SIG-M5 treated with dmso at 0.1 percent for 504 hours (cell line): ENCODE results near the gene B4GALT5.

Experiments used
- DNase-seq: peaks from one replicate; lab custom pipeline; 2025; ENCODE audit not compliant: unreplicated experiment; lab: John Stamatoyannopoulos, UW

Gene B4GALT5

DNA sequence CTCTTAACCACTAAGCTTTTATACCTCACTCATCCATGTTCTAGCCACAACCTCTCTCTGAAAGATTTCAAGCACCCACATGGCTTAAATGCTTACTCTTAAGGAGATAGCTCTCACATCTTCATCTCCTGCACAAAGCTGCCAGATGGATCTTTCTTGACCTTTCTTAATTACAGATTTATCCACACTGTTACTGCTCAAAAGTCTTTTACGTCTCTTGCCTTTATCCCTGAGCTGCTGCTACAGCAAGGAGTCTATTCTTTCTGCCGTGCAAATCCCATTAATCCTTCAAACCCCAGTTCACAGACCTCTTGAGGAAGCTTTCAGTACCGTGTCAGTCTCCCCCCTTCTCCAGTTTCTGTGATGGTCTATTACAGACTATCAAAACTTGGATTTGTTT, 54.6 kb downstream of the B4GALT5 start:
- DNase-seq, result no peak

DNA sequence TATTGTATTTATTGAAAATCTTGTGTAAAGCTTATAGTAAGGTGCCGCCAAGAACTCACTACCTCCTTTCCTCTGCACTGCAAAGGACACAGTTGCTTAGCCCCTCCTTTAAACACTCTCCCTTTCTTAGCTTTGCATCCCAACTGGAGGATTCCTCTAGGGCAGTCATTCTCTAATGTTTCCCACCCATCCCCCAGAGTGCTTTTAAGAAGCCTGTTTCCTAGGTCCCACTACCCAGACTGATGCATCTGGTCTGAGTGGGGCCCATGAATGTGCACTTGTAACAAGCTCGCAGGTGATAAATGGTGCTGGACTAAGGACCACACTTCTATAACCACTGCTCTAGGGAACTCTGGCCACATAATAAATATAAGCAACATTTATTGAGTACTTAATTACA, 55.2 kb downstream of the B4GALT5 start:
- DNase-seq, result no peak

DNA sequence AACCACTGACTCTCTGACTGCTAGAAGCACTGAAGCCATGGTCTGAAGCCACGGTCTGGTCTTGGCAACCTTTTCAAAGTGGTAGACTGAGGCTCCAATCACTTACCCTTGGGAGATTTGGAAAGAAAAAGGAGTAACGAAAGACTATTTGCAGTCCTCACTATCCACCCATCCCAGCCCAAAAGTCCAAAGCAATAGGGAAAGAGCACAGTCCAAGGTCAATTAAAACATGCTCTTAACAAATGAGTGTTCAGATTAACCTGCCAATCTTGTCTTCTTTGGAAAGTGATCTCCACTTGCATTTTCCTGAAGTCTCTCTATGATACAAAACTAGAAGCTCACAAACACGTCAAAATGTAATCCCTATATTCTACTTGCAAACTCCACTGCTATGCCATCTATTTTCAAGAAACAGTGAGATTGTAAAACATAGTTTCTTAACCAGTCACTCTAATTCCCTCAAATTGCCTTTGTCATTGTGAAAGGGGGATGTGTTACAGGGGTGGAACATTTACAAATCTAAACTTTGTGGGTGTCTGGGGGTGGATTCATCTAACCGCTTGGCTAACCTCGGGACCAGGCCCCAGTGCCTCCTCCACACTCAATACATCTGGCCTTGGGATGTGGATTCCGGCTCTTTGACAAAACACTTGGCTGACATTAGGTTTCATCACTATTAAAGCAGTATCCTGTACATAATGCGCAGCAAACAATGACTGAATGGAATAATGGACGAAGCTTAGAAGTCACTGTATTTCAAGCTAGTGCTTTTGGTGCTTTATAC, 56.4 kb downstream of the B4GALT5 start:
- DNase-seq, result no peak

DNA sequence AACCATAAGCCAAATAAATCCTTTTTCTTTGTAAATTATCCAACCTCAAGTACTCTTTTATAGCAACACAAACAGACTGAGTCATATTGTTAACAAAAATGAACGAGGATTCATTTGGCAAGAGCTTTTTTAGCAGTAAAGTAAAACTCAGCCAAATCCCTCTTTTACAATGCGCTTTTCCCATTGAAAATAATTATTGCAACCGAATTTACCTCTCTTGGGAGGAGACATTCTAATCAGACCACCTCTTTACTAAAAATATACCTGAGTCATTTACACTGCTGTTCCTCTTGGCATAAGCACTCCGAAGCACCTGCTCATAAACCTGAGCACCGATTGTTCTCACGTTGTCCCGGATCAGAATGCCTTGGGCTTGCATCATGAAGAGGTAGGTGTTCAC, 57.4 kb downstream of the B4GALT5 start:
- no peak for DNase-seq

DNA sequence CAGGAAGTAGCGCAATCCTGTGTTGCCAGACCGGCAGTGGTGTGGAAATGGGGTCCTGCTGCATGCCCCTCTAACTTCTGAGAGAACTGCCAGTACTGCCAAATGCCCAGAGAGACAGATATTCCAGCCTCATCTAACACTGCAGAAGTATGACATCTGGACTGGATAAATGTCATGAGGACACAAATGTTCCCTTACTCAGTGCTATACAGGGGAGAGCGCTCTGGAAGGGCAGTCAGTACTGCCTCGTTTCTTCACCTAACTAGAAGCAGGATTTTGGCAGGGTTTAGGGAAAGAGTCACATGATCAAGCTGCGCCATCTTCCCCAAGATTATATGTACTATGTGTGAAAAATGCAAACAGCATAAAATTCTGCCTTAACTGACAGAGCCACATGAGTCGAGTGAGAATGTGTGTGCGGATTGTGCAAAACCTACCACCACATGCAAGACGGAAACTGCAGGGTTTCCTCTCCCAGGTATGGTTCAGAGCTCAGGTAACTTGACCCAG, 59.7 kb downstream of the B4GALT5 start:
- no peak for DNase-seq

DNA sequence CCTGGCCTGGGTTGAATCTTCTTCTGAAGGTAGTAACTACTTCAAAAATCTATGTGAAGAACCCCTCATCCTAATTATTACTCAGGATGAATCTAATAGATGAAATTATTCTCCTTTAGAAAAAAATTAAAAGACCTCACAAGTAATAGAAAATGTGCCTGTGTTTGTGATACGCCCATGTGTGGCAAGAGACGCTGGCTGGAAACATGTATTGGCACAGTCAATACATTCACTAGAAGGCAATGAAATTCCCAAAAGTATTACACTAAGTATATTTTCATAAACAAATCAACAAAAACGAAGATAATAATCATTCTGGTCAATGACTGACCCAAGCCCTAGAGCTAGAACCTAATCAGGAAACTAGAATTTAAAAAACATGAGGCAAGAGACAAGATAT, 64.0 kb downstream of the B4GALT5 start:
- DNase-seq, result no peak

DNA sequence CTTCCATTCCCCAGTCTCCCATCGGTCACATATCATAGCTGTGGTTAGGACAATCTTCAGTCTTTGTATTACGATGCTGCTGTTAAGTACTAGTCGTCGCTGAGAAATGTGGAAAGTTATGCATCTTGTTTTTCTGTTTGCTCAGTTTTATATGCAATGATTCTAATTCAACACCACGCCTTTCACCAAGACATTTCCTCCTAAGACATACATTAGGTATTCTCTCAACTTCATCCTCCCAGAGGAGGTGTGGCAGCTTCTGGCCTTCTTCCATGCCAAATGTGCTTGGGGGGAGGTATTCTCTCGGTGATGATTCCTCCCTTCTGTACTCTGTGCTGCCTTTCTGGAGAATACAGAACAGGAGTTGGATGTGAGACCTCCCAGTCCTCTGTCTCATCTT, 66.1 kb downstream of the B4GALT5 start:
- no peak for DNase-seq

DNA sequence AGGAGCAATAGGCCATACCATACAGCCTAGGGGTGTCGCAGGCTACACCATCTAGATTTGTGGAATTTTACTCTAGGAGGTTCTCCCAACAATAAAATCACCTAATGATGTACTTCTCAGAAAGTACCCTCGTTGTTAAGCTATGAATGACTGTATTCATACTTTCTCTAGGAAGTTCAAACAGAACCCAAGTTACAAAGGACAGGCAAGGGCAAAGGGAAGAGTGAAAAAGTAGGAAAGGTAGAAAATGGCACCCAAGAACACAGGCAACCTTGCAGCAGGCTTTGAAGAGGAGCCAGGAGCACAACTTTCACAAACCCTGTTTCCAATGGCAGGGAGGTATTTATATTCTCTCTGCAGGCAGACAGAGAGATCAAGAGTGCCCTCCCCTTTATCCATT, 67.2 kb downstream of the B4GALT5 start:
- DNase-seq, result no peak

DNA sequence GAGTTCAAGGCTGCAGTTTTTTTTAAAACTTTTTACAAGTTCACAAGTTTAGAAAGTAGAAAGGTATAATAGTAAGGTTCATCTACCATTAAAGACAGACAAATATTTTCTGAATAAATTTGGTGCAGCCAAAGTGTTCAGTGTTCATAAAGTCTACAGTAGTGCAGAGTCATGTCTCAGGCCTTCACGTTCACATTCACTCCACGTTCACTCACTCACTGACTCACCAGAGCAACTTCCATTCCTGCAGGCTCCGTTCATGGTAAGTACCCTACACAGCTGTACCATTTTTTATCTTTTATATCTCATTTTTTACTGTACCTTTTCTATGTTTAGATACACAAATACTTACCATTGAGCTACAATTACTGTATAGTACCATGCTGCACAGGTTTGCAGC, 67.6 kb downstream of the B4GALT5 start:
- DNase-seq, result no peak

DNA sequence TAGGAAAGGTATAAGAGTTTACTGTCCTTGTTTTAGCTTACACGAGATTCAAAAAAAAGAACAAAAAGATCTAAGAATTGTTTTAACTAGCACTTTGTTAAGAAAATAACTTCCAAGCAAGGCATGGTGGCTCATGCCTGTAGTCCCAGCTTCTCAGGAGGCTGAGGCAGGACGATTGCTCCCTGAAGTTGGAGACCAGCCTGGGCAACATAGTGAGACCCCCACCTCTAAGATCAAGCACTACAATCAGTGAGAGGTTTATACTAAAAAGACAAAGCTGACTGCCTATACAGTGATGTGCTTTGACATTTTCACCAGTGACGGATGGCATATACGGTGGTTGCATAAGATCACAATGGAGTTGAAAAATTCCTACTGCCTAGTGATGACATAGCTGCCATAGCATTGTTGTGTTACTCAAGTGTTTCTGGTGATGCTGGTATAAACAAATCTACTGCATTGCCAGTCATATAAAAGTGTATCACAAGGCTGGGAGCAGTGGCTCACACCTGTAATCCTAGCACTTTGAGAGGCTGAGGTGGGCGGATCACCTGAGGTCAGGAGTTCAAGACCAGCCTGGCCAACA, 68.6 kb downstream of the B4GALT5 start:
- no peak for DNase-seq

DNA sequence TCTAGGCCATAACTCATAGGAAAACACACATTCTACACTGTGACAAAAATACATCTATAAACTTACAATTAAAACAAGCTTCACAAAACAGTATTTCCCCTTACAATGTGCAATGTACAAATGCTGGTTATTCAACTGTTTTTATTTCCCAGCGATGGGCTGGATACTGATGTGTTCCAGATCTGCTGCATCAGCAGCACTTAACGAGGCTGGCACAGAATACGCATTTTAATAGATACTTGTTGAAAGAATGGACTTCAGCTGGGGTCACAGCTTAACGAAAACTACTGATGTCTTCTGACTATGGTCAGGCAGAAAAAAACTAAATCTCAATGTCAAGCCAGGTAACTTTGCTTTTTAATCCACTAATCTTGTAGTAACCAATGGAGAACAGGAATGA, 70.9 kb downstream of the B4GALT5 start:
- no peak for DNase-seq

DNA sequence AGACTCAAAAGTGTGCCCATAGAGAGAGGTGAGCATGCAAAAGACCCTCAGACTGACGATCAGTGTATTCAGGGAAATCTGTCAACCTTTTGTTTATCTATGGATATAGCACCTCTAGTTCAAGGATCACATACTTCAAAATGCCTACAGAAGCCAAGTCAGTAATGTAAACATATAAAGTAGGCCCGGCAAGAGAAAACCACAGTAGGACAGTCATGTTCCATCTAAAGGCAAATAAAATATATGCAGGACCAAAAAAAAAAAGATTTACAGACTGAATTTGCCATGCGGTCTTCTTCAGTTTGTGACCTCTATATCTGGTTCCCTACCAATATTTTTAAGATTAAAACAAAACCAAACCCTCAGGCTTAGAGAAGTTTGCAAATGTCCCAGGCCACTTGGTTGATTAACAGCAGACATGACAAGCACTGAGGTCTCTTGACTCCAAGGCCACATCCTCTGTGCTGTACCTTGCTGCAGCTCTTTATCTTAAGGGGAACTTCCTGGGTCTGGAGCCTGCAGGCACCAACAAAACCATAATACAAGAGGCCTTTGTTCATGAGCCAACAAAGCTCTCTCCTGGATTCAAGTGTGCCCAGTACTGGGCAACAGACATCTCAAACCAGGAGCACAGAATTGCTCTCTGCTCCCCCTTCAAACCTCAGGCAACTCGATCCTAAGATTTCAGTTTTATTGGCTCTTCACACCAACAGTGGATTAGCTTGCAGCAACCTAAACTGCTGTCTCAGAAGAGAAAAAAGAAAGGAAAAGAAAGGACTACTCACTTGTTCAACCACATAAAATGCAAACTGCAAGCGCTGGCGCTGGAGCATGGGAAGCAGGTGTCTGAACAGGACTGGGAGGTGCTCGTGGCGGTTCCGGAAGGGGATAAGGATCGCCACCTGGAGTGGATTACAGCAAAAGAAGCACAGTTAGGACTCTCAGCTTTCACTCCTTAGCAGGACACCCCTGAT, 71.7 kb downstream of the B4GALT5 start:
- DNase-seq, result no peak

DNA sequence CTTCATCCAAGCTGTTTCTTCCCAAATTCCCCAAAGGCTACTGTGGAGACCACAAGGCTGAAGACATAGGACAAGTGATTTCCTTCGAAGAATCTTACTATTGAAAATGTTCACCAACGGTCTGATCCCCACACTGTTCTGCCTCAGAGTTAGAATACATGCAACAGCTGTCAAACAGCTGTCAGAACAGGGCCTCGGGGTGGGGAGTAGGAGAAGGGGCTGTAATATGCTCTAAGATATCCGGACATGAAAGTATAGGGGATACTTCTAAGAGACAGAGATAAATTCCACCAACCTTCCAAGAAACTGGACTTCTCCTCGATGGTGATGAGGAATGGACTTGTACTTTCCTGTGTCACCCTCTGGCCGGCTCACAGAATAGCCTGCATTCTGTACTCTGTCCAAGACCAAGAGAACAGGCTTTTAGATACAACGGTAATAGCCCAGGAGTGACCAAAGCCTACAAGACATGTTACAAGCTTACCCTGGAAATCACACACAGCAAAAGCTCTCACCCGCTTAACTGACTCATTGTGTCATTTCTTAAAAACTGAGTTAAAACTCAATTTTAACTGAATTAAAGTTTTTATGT, 76.5 kb downstream of the B4GALT5 start:
- DNase-seq, result no peak

DNA sequence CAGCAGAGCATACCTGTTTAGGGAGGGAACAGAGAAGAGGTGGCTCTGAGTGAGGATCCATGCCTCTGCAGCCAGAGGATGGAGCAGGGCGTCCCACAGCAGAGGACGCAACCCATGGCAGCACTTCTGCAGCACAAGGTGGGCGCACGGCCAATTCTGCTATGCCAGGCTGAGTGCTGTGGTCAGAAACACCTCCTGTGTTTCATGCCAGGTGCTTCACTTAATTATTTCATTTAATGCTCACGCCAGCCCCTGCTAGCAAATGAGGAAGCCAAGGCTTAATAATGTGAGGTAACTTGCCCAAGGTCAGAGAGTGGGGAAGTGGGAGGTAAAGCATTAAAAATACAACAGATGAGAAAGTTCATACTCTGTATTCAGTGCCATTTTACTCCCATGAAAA, 77.2 kb downstream of the B4GALT5 start:
- DNase-seq, result no peak

DNA sequence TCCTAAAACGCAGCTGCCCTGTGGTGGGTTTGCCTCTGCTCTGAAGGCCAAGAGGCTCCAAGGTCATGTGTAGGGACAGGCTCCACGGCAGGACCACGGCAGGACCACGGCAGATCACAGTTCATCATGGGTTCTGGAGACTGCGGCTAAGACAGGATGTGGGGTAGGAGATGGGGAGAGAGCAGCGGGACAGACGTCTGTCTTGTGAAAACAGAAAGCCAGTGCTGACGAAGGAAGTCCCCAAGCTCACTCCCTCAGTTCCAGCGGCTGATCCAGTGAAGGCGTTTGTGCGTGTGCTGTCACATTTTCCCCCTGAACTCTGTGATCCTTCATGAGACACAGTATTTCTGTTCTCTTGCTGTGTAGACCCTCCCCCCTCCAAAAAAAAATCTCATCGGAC, 77.8 kb downstream of the B4GALT5 start:
- no peak for DNase-seq

DNA sequence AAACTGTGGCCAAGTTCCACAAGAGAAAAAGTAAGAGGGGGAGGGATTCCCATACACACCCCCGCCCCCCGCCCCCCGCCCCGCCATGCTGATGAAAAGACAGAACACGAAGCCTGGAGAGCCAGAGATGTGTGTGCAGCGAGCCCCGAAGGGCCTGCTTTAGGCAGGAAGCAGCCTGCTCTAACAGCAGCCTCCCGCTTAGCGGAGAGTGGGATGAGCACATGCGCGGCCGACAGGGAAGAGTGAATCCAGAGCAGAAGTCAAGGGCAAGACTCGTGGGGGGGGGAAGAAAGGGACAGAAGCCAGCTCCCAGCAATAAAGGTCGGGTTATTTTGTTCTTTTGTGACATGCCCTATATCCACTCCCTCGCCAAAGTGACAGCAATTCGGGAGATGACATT, 78.5 kb downstream of the B4GALT5 start:
- DNase-seq, result no peak

DNA sequence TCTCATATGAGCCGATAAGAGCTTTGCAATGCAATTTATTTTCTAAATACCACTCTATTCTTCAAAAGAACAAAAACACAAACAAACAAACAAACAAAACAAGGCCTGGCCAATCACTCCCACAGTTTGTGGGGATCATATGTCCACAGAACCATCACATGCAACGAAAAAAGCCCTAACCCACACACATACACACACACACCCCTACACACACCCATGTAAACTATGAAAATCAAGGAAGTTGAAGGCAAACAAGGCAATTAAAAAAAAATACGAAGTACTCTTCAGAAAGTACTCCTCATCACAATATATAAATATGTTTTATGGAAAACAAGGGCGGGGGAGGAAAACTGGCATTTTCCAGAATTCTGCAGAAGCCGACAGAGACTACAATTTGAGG, 79.6 kb downstream of the B4GALT5 start:
- DNase-seq, result no peak

DNA sequence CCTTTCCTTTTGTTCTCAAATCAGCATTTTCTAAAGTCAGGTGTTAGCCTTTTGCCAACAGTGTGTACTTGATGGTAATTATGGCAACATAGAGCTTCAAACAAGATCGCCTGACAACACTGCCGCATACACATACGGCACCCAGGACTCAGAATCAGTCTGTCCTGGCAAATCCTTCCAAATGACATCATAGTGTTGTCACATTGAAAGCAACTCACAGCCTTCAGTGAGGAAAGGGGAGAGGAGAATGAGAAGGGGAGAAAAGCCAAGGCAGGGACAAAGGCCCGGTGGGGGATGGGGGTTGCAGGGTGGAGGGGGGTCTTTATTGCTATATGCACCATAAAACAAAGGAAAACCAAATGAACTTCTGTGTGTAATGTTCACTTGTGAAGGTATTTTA, 80.0 kb downstream of the B4GALT5 start:
- no peak for DNase-seq

DNA sequence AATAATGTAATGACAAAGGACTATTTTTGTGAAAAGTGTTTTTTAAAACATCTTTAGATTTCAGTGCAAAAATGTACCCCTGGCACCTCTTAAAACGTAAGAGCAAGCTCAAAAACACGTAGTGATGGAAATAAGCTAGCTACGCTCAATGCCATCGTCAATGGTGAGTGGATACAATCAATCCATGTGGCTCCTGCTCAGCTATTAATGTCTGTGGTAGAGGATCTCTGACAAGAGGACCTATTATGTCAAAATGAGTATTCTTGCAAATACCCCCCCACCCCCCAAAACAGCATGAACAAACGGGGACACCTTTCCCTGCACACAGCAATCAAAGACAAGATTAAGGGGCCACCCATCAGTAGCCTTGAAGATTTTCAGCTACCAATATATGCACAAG, 80.7 kb downstream of the B4GALT5 start:
- DNase-seq, result no peak

DNA sequence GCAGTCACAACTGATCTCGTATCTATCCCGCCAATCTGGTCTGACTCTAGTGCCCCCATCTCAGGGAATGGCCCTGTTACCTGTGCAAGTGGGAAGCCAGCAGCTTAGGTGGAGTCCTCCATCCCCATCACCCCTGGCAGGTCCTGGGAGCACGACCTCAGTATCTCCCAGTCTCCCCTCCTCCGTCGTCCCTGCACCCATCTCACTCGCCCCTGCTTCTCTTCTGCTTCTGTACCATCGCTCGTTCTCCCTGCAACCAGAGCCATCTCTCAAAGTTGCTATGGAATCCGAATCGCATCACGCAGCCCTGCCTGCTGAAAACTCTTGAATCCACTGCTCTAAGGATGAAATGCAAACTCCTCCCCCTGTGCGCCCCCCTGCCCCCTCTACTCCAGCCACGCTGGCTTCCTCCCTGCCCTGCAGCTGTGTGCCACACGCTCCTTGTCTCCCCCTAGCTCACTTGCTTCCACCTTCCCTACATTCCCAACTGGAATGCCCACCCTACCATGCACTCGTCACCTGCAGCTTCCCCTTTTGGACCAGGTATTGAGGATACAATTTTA, 81.7 kb downstream of the B4GALT5 start:
- DNase-seq, result no peak
